RCC 7860 (cell line): Measurements from ENCODE around the gene KRT9.
"Not testable (repeated sequence)": the region's sequence is repeated elsewhere in the genome, so short reads cannot be mapped to it uniquely, and the experiment has no call there.

Source experiments
- DNase-seq: peaks from one replicate; pipeline ENCODE4 v3.0.0-alpha.2; 2015; ENCODE audit warnings: low spot score
- FAIRE-seq: peaks from 2 replicates; lab custom pipeline; 2012; peaks lifted over from hg19 to GRCh38; lab: Jason Lieb, UNC

Gene KRT9, protein sequence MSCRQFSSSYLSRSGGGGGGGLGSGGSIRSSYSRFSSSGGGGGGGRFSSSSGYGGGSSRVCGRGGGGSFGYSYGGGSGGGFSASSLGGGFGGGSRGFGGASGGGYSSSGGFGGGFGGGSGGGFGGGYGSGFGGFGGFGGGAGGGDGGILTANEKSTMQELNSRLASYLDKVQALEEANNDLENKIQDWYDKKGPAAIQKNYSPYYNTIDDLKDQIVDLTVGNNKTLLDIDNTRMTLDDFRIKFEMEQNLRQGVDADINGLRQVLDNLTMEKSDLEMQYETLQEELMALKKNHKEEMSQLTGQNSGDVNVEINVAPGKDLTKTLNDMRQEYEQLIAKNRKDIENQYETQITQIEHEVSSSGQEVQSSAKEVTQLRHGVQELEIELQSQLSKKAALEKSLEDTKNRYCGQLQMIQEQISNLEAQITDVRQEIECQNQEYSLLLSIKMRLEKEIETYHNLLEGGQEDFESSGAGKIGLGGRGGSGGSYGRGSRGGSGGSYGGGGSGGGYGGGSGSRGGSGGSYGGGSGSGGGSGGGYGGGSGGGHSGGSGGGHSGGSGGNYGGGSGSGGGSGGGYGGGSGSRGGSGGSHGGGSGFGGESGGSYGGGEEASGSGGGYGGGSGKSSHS

DNA sequence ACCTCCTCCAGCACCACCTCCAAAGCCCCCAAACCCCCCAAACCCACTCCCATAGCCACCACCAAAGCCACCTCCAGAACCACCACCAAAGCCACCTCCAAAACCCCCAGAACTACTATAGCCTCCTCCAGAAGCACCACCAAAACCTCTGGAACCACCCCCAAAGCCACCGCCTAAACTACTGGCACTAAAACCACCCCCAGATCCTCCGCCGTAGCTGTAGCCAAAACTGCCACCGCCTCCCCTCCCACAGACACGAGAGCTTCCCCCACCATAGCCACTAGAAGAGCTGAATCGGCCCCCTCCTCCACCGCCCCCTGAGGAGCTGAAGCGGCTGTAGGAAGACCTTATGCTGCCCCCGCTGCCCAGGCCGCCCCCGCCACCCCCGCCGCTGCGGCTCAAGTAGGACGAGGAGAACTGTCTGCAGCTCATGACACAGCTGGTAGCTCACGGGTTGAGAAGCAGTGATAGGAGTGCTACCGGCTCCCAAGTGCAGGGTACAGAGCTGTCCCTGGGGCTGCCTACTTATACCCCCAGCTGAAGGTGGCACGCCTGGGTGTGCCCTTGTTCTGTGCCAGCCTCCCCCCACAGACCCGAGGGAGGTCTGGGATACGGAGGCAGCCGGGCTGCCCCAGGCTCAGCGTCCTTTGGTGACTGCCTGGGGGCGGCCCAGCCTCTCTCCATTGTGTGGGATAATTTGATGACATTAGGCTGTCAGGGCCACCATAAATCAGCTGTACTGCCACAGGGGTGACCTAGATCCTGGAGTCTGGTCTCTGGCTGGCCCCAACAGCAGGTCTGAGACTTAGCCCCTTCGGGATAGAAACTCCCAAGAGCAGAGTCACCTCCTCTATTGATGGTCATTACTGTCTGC, at the start of gene KRT9:
Gene KRT9 (minus strand): TSS at position 499 of the 874 bp plus-strand sequence. CDS start 67 bp downstream, at position 432.
- DNase-seq: no peak
- no peak for FAIRE-seq

DNA sequence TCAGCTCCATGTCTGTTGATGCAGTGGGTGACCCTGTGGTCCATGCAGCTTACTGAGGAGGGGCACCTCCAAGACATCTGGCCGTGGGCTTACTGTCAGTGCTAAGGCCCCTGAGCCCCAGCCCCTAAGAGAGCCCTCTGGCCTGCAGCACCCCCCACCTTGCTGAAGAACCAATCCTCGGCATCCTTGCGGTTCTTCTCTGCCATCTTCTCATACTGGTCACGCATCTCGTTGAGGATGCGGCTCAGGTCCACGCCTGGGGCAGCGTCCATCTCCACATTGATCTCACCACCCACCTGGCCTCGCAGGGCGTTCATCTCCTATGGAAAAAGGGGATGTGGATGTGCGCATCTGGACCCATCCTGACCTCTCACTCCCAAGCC, 49.6 kb upstream of the KRT9 start:
- FAIRE-seq, DNase-seq: not testable (repeated sequence)

DNA sequence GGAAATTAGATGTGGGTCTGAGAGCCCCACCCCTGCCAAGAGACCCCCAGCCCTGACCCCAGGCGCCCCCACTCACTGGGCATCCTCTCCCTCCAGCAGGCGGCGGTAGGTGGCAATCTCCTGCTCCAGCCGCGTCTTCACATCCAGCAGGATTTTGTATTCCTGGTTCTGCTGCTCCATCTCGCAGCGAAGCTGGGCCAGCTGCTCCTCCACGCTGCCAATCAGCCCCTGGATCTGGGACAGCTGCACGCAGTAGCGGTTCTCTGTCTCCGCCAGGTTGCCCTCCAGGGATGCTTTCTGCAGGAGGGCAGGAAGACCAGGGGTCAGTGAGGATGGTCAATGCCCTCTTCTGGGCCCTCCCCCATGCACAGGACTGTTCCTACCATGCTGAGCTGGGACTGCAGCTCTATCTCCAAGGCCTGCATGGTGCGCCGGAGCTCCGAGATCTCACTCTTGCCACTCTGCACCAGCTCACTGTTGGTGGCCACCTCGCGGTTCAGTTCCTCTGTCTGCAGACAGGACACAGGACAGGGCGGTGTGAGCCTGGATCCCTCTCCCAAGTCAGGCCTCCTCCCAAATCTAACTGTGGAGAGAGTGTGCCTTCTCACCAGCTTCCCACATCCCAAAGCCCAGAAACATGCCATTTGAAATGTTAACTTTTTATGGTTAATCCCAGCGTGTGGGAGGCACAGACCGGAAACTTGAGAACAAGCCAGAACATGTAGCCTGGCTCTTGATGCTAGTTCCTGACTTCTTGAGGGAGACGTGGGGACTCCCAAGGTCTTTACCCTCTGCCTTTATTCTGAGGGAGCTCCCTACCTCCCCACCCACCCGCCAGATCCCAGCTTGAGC, 49.0 kb upstream of the KRT9 start:
- DNase-seq (no peak), FAIRE-seq (no peak)

DNA sequence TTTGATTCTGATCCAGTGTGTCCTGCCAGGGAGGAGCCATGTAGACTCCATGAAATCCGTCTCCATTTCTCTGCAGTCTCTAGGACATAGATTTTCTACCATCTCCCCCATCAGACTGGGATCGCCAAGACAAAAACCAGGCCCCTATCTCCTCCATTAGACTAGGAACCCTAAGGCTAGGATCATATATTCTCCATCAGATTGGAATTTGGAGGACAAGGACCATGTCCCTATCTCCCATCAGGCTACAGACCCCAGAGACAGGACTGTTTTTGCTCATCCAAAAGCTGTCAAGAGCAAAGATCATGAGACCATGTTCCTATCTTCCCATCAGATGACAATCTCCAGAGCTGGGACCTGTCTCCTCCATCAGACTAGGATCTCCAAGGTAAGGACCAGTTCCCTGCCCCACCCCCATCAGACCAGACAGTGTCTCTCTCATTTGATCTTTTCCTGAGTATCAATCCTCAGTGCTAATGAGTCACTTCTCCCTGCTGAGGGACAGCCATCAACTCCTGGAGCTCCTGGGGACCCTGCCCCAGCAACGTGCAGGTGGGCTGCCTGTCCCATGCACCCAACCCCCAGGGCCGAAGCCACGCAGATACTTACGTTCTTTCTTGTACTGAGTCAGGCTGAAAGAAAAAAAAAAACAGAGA, 48.2 kb upstream of the KRT9 start:
- DNase-seq, FAIRE-seq: not testable (repeated sequence)

GRCh38 chr17:41619036-41619926, 47.4 kb upstream of the KRT9 start:
- FAIRE-seq (no peak), DNase-seq (peak; percentile 16)

DNA sequence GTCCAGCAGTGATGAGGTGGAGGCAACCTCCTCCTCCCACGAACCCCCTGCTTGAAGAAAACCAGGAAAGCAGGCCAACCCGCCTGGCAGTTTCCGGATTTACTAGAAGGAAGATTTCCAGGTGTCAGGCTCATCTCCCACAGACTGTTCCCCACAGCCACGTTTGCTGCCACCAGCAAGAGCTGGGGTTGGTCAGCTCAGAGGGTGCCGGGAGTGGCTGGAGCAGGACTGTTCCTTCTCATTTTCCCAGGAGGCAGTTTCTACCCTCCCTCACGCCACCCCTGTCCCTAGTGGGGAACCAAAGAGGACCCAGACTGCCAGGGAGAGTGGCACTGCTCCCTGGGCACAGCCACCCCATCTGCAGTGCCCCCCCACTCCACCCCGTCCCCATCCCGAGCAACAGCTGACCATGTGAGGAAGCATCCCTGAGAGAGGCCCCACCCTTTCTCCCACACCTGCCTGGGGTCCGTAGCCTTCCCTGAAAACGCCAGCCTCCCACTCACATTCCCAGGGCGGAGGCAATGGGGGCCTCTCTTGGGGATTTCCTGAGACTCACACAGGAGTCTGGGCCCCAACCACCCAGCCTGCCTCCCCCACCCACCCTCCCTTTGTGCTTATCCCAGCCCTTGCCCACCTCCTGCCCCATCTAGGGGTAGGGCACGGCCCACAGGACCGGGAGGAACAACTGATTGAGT, 46.6 kb upstream of the KRT9 start:
- FAIRE-seq (no peak), DNase-seq (no peak)

DNA sequence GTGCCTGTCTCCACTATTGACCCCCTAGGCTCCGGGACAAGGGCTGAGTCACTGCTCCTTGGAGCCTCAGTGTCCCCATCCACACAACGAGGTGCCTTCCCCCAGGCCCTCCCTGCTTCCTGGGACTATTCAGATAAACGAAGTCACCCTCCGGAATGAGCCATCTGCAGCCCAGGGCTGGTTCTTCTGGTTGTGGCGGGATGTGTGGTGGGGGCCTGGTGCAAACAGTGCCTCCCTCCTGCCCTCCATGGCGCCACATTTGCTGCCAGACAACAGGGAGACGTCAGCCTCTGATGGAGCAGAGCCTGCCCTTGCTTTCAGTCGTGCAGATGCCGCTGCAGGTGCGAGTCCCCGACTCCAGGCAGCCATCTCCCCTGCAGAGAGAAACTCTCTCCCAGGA, 45.8 kb upstream of the KRT9 start:
- DNase-seq (no peak), FAIRE-seq (no peak)

DNA sequence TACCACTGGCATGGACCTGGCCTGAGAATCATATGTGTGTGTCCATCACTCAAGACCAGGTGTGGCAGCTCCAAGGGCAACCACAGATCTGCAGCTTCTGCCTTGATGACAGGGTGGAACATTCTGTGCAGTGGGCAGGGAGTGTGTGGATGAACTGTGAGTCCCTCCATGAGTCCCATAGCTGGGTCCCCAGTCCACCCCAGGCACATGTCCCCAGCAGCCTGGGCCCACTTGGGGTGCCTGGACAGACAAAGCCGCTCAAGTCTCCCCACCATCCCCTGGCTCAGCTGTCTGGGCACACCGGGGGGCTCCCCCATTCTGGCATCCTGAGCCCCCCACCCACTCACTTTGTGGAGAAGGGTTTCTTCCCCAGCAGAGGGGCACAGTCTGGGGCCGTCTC, 45.3 kb upstream of the KRT9 start:
- DNase-seq (no peak), FAIRE-seq (no peak)

- not testable (repeated sequence) for FAIRE-seq, DNase-seq
Measured at GRCh38 chr17:41616486-41616885, 44.6 kb upstream of the KRT9 start.

DNA sequence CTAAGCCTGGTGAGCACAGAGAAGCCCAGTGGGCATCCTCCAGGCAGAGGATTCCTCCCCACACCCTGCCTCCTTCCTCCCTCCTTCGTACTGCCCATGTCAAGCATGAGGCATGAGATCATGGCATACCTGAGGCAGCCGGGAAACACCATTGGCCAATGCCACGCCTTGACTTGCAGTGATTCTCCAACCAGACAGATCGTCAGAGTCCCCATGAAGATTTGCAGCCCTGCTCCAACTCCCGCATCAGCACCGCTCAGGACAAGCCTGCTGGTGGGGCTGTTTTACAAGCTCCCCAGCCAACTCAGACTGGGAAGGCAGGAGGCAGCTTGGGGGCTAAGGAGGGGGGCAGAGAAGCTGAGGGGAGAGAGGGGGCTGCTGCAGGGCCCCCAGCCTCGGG, 43.6 kb upstream of the KRT9 start:
- DNase-seq (no peak), FAIRE-seq (no peak)

DNA sequence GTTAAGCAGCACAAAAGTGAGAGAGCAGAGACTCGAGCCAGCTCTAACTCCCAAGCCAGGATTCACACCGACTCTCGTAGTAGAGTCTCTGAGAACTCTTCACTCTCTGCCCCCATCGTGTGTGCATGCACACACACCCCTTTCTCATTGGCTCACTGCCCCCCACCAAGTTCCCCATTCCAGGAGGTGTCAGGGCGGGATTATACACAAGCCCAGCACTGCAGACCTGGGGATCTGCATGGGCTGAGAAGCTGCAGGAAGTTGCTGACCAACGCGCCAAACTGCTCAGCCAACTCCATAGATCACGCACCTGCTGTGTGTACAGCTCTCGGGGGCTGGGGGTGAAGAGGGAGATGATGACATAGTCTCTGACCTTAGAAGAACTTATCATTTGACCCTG, 42.9 kb upstream of the KRT9 start:
- not testable (repeated sequence) for FAIRE-seq, DNase-seq

GRCh38 chr17:41614098-41614497, 42.2 kb upstream of the KRT9 start:
- FAIRE-seq (no peak), DNase-seq (no peak)

- no peak for DNase-seq
- FAIRE-seq: no peak
Measured at GRCh38 chr17:41613277-41614082, 41.6 kb upstream of the KRT9 start.

DNA sequence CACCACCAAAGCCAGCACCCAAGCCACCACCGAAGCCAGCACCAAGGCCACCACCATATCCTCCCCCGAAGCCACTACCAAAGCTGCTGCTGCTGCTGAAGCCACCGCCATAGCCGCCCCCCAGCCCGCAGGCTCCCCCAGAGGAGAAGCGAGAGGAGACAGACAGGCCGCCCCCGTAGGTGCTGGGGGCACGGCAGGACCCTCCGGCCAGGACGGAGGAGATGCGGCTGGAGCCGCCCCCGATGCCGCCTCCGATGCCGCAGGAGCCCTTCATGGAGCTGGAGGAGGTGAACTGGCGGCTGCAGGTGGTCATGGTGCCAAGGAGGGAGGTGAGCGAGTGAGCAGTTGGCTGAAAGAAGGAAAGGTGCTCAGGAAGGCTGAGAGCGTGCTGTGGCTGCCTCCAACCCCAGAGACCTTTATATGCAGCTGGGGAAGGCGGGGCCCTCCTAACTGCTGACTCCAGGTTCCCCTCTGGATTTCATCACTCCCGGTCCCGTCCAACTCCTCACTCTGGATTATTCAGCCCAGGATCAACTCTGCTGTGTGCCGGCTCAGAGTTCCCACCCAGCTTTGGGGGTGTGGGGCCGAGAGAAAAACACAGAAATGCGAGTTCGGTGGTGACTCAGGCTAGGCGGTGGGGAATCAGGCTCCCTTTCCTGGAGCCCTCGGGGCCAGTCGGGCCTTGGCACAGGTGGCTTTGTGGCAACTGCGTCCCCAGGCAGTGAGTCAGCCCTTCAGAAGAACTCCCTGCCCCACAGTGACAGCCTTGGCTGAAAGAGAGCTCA, 40.7 kb upstream of the KRT9 start, which contains the start of gene KRT16:
Gene KRT16 (minus strand): TSS at position 392 of the 785 bp plus-strand sequence. CDS start 79 bp downstream, at position 313.
- DNase-seq (peak; percentile 36), FAIRE-seq (peak; percentile 17)

- no peak for FAIRE-seq
- no peak for DNase-seq
Measured at GRCh38 chr17:41610965-41611640, 39.2 kb upstream of the KRT9 start.

DNA sequence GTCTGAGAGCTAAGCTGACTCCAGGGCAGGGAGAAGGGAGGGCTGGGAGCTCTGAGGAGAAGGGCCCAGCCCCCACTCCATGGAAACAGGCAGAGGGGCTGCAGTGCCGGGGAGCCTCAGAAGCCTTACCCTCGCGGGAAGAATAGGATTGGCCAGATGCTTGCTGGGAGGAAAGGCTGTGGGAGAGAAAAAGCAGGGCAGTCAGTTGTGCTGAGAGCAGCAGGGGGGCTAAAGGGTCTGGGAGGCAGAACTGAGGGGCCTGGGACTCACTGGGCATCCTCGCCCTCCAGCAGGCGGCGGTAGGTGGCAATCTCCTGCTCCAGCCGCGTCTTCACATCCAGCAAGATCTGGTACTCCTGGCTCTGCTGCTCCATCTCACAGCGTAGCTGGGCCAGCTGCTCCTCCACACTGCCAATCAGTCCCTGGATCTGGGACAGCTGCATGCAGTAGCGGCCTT, 38.2 kb upstream of the KRT9 start:
- not testable (repeated sequence) for DNase-seq, FAIRE-seq
